ENCODE measurements around the gene SLC26A8.
"Not testable (repeated sequence)": the region's sequence is repeated elsewhere in the genome, so short reads cannot be mapped to it uniquely, and the experiment has no call there.

SLC26A8 gene

GRCh38 chr6:35909571-35909970 is 114.9 kb downstream of the SLC26A8 start:
- DNase-seq = not testable (repeated sequence)

- not testable (repeated sequence) for DNase-seq
Measured at GRCh38 chr6:35908753-35909401, 115.6 kb downstream of the SLC26A8 start.

GRCh38 chr6:35907750-35908149 is 116.7 kb downstream of the SLC26A8 start:
- DNase-seq = no peak

- no peak for DNase-seq
Measured at GRCh38 chr6:35906499-35906846, 118.0 kb downstream of the SLC26A8 start.

- DNase-seq = no peak
Measured at GRCh38 chr6:35905841-35906498, 118.5 kb downstream of the SLC26A8 start.

- DNase-seq = no peak
Measured at GRCh38 chr6:35905141-35905785, 119.2 kb downstream of the SLC26A8 start.

- DNase-seq = no peak
Measured at GRCh38 chr6:35903679-35904078, 120.8 kb downstream of the SLC26A8 start.

- no peak for DNase-seq
Measured at GRCh38 chr6:35900448-35900847, 124.0 kb downstream of the SLC26A8 start.

- no peak for DNase-seq
Measured at GRCh38 chr6:35898003-35898402, 126.4 kb downstream of the SLC26A8 start.

- no peak for DNase-seq
Measured at GRCh38 chr6:35897486-35897885, 127.0 kb downstream of the SLC26A8 start.

- DNase-seq = no peak
Measured at GRCh38 chr6:35897036-35897435, 127.4 kb downstream of the SLC26A8 start.

- DNase-seq = no peak
Measured at GRCh38 chr6:35896228-35896627, 128.2 kb downstream of the SLC26A8 start.

- DNase-seq = no peak
Measured at GRCh38 chr6:35895560-35895959, 128.9 kb downstream of the SLC26A8 start.

- no peak for DNase-seq
Measured at GRCh38 chr6:35894776-35895175, 129.7 kb downstream of the SLC26A8 start.
